ENCODE data around the gene MCIDAS.
A peak's percentile ranks its signal among the peaks of the same experiment; 100 is the strongest.

MCIDAS gene

DNA sequence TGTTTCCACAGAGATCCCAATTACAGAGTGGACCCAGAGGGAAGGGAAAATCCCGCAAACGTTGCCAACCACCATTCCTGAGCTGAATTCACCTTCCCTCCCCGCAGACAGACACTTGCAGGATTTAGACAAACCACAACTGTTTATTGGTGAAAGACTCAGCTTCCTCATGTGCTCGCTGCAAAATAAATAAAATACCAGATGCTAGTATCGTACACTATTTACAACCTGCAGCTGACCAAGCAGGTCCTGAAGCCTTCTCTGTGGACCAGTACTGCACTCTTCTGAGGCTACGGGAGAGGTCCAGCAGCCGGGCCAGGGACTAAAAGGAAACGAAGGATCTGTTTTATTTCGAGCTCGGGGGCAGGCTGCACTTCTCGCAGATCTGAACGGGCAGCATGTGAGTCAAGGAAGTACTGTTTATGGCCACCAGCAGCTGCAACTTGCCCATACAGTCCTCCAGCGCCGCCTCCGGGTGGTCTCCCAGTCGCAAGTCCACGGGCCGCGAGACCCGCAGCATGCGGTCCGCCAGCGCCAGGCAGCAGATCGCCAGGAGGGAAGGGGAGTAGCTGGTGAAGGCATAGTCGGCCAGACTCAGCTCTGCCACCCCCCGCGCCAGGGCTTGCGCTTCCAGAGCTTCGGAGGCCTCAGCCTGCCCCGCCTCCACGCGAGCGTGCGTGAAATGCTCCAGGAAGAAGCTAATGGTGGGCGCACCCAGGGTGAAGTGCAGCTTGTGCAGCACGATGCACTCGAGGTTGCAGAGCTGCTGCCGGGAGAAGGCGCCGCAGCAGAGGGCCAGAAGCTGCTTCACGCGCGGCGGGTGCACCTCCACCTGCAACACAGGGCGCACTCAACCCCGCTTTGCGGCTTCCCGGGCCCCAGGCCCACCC, 4.2 kb upstream of the MCIDAS start:
- Histone ChIP-seq H3K9me3 (ENCODE audit: control insufficient read depth, low read depth, low read length) (no peaks in the 10 kb centered on the region), H3K36me3 (ENCODE audit: control insufficient read depth, low read depth, low read length) (no peaks in the 10 kb centered on the region), H3K27me3 (ENCODE audit: control insufficient read depth, insufficient read depth, low read length) (peaks cover 100% of the 10 kb centered on the region), H3K27ac (ENCODE audit: low read length) (no peak overlapping the region), H3K4me1 (ENCODE audit: control insufficient read depth, low read depth, low read length) (peaks cover 13% of the 10 kb centered on the region), H3K4me3 (ENCODE audit: low read length) (peak overlapping the region; percentile 11), H3K9ac (ENCODE audit: low read length) (no peak overlapping the region)

DNA sequence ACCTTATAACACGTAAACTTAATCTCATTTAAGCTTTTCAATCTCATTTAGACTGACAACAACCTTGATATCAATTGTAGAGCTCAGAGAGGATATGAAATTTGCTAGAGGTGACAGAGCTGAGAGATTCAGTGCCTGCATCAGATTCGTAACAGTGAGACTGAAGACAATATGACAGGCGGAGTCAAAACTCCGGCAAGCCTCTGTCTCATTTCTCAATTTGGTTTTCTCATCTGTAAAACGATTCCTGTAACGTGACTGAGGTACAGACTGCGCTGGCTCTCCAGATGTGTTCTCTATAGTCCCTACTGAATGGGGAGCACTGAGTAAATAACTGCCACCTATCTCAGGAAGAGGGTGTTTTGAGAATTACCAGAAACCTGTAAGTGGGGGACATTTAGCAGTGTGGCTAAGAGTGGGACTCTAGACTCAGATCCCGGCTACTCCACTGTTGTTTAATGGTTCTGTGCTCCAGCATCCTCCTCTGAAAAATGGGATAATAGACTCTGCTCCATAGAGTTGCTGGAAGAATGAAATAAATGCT, 3.0 kb upstream of the MCIDAS start:
- H3K27me3 ChIP-seq (ENCODE audit: control insufficient read depth, insufficient read depth, low read length), result peaks cover 100% of the 10 kb centered on the region
- no peak overlapping the region for H3K4me3 ChIP-seq (ENCODE audit: low read length)
- no peaks in the 10 kb centered on the region for H3K9me3 ChIP-seq (ENCODE audit: control insufficient read depth, low read depth, low read length)
- H3K27ac ChIP-seq (ENCODE audit: low read length), result no peak overlapping the region
- H3K36me3 ChIP-seq (ENCODE audit: control insufficient read depth, low read depth, low read length), result no peaks in the 10 kb centered on the region
- peaks cover 13% of the 10 kb centered on the region for H3K4me1 ChIP-seq (ENCODE audit: control insufficient read depth, low read depth, low read length)
- no peak overlapping the region for H3K9ac ChIP-seq (ENCODE audit: low read length)

DNA sequence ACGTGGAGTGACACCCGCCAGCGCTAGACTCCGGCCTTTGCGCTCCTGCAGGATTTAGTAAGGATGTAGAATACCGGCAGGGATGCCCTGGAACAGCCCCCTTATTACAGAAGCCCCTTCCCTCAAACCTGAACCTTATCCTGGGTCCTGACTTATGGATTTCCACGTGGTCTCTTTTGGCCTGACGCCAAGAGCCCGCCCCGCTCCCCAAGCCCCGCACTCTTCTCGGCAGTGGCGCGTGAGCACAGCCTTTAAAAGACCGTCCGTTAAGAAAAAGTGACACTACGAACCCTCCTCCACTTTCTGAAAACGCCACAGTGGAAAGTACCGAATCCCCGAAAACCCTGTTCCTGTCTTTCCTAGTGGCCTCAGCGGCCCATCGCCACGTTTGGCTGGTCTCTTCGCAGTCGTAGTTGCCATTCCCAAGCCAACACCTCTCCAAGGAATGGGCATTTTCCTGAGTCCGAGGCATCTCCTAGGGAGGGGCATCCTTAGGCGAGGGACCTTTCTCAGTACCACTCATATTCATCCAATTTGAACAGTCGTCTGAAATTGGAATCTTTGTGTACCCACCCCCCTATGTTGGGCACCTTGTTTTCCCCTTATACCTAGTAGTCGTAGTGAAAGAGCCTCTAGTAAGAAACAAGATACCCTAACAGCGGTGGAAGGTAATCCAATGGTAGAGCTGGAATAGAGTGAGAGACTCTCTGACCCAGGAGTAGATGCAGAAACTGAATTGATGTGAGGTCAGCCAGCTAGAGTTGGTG, 732 bp upstream of the MCIDAS start:
- Histone ChIP-seq H3K4me3 (ENCODE audit: low read length) (peak overlapping the region; percentile 48), H3K9ac (ENCODE audit: low read length) (no peak overlapping the region), H3K27me3 (ENCODE audit: control insufficient read depth, insufficient read depth, low read length) (peaks cover 100% of the 10 kb centered on the region), H3K36me3 (ENCODE audit: control insufficient read depth, low read depth, low read length) (no peaks in the 10 kb centered on the region), H3K4me1 (ENCODE audit: control insufficient read depth, low read depth, low read length) (peaks cover 13% of the 10 kb centered on the region), H3K27ac (ENCODE audit: low read length) (no peak overlapping the region), H3K9me3 (ENCODE audit: control insufficient read depth, low read depth, low read length) (no peaks in the 10 kb centered on the region)

DNA sequence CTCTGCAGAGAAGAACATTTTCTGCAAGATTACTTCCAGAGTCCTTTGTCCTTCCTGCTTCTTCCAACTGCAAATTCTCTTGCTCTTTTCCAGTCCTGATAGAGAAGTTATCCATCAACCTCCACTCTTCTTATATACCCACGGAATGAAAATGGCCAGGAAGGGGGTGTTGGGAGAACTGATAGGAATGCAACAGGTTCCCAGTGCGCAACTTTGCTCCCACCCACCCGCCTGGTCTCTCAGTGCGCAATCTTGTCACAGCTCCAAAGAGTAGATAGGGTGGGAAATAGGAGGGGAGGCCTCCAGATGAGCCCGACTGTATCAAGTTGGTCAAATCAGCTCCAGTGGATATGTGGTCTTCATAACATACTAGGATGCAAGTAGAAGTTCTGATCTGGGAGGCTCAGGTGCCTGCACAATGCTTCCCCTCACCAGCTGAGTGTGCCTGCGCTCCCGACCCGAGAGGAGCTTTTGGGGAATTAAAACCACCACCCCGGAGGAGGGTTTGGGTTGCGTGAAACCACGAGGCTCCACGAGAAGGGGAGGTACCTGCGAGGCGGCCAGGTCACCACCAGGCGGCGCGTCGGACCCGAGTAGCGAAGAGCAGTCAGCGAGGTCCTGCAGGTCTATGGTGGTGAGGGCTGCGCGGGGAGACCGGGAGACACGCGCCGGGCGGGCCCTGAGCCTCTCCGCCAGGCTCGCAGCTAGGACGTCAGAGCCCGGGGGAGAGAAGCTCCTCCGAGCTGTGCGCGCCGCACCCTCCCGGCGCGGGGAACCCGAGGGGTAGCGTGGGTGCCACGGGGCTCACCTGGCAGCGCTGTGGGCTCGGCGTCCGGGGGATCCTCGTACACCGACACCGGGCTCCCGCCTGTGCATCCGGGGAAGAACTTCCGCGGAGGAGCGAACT, 835 bp downstream of the MCIDAS start:
- Histone ChIP-seq H3K9me3 (ENCODE audit: control insufficient read depth, low read depth, low read length) (no peaks in the 10 kb centered on the region), H3K36me3 (ENCODE audit: control insufficient read depth, low read depth, low read length) (no peaks in the 10 kb centered on the region), H3K4me3 (ENCODE audit: low read length) (peak overlapping the region; percentile 48), H3K9ac (ENCODE audit: low read length) (no peak overlapping the region), H3K27me3 (ENCODE audit: control insufficient read depth, insufficient read depth, low read length) (peaks cover 100% of the 10 kb centered on the region), H3K4me1 (ENCODE audit: control insufficient read depth, low read depth, low read length) (peaks cover 15% of the 10 kb centered on the region), H3K27ac (ENCODE audit: low read length) (no peak overlapping the region)

DNA sequence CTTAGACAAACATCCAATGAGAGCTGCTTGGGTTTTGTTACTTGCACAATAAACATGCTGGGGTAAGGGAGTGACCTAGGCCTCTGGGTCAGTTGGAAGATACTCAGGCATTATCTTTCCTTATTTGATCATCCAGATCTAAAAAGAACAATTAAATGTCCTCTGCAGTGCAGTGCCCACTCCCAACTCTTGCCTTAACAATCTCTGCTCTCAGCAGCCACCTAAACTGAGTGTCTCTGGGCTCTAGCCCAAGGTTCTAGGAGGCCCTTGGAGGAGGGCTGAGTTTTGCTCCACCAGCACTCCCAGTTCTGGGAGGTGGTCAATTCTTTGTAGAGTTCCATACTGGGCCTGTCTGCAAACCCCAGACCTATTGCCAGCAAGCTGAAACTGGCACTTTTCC, 1.8 kb downstream of the MCIDAS start:
- Histone ChIP-seq H3K27me3 (ENCODE audit: control insufficient read depth, insufficient read depth, low read length) (peaks cover 100% of the 10 kb centered on the region), H3K4me1 (ENCODE audit: control insufficient read depth, low read depth, low read length) (peaks cover 15% of the 10 kb centered on the region), H3K9me3 (ENCODE audit: control insufficient read depth, low read depth, low read length) (no peaks in the 10 kb centered on the region), H3K4me3 (ENCODE audit: low read length) (no peak overlapping the region), H3K9ac (ENCODE audit: low read length) (no peak overlapping the region), H3K36me3 (ENCODE audit: control insufficient read depth, low read depth, low read length) (no peaks in the 10 kb centered on the region), H3K27ac (ENCODE audit: low read length) (no peak overlapping the region)

DNA sequence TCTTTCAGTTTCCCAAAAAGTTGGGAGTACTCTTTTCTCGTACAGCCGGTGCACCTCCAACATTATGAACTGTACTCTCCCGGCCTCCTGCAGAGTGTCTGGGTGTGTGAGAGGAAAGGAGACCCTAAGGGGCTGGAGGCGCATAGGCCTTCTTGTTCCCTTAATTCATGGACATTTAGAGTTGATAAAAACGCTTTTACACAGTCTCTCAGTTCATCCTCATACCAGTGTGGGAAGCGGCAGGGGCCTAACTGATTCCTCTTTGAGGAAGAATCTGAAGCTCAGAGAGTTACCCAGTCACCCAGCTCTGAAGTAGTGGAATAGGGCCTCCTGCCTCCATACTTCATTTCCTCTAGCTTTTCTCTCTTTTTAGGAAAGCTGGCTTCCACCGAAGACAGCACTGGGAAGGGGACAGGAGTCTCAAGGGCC, 3.3 kb downstream of the MCIDAS start:
- Histone ChIP-seq H3K4me1 (ENCODE audit: control insufficient read depth, low read depth, low read length) (peaks cover 22% of the 10 kb centered on the region), H3K27me3 (ENCODE audit: control insufficient read depth, insufficient read depth, low read length) (peaks cover 100% of the 10 kb centered on the region), H3K4me3 (ENCODE audit: low read length) (no peak overlapping the region)

DNA sequence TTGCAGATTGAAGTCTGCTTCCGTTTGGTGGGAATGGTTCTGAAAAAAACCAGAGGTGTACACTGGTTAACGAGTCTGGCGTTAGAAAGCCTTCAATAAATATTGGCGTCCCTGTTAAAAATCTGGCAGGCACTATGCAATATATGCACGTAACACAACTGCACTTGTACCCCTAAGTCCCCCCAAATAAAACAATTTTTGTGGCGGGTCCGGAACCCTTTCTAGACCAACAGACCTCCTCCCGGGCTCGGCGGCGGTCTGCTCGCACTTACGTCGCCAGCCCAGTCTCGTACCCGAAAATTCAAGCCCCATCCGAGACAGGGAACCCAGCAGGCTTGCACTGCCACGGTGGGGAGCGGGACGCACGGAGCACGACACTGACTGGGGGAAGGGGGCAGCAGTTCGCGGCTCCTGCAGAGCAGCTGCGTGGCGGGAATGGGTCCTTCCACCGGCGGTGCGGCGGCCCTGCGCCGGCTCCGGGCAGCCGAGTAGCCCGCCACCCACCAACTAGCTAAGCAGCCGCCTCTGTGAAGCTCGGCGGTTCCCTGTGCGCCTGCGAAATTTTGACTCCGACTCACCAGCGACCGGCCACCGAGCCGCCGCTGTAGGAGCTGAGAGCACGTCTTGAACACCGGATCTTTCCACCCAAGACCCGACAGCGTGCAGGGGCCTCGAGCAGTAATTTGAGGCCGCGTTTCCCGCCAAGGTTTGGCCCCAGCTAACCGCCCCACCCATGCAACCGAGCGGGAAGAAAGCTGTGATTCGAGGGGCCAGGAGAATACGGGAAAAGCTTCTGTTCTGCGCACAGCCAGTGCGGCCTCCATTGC, 3.9 kb downstream of the MCIDAS start:
- Histone ChIP-seq H3K36me3 (ENCODE audit: control insufficient read depth, low read depth, low read length) (no peaks in the 10 kb centered on the region), H3K27me3 (ENCODE audit: control insufficient read depth, insufficient read depth, low read length) (peaks cover 100% of the 10 kb centered on the region), H3K27ac (ENCODE audit: low read length) (no peak overlapping the region), H3K9ac (ENCODE audit: low read length) (no peak overlapping the region), H3K4me3 (ENCODE audit: low read length) (peak overlapping the region; percentile 32), H3K9me3 (ENCODE audit: control insufficient read depth, low read depth, low read length) (no peaks in the 10 kb centered on the region), H3K4me1 (ENCODE audit: control insufficient read depth, low read depth, low read length) (peaks cover 25% of the 10 kb centered on the region)

More for the DNA sequence above, 3.3 kb downstream of the MCIDAS start:
- Histone ChIP-seq H3K27ac (ENCODE audit: low read length) (no peak overlapping the region), H3K9ac (ENCODE audit: low read length) (no peak overlapping the region), H3K36me3 (ENCODE audit: control insufficient read depth, low read depth, low read length) (no peaks in the 10 kb centered on the region), H3K9me3 (ENCODE audit: control insufficient read depth, low read depth, low read length) (no peaks in the 10 kb centered on the region)

DNA sequence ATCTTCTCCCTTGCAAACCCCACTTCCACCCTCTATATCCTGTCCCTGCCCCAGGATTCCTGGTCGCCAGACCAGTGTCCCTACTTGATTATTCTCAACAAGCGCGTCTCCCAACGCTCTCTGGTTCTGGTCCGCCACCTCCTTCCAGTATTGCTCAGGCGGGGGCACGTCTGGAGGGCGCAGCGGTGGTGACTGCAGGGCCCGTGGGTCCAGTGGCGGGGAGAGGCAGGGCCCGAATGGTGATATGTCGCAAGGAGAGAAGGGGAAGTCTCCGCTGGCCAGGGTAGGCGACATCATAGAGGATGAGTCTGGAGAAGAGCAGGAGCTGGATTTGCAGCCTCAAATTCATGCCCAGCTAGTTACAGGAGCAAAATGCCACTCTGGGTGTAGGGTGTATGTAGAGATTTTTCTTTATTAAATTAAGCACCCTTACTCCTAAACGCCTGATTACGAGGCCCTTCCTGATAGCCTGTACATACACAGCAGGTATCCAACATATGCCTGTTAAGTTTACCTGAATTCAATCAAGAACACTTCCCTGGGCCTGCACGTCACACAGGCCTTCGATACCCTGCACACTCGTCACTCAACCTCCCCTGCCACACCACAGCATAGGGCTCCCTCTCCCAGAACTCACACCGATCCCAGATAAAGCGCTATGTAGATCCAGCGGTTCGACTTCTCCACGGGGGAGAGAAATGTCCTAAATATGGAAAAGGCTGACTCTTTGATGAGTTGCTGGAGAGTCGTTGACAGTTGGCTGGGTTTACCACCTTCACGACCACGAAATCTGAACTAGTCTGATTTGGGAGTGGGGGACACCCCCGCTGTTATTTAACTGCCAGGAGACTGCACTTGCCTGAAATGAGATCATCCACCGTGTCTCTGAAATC, 4.8 kb downstream of the MCIDAS start:
- H3K27me3 ChIP-seq (ENCODE audit: control insufficient read depth, insufficient read depth, low read length), result peaks cover 96% of the 10 kb centered on the region

DNA sequence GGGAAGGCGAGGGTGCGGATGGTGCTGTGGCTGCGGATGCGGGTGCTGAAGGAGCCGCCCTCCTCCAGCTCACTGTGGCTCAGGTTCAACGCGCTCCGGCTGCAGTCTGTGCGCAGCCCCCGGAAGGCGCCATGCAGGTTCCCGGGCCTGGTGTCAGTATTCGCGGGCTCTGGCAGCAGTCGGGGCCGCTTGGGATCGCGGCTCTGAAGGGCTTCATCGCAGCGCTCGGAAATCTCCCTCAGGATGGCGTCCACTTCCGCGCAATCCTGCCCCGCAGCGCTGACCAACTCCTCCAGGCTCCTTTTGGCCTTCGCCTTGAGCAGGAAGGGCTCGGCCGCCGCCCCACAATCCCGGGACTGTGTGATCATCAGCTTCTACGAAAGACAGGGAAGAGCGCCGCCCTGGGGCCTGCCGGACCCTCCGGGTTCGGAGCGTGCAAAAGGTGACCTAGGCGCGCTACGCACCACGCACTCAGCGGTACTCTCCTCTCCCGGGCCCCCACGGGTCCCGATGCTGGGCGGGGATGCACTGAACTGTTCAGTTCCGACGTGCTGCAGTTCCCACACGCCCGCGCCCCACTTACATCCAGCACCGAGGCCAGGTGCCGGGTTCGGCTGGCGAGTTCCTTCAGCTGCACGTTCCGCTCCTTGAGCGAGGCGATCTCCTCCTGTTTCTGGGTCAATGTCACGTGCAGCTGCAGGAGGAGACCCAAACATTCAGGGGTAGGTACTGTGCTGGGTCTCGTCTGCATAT, 6.5 kb downstream of the MCIDAS start:
- Histone ChIP-seq H3K36me3 (ENCODE audit: control insufficient read depth, low read depth, low read length) (no peaks in the 10 kb centered on the region), H3K4me3 (ENCODE audit: low read length) (peak overlapping the region; percentile 44), H3K9ac (ENCODE audit: low read length) (no peak overlapping the region), H3K9me3 (ENCODE audit: control insufficient read depth, low read depth, low read length) (no peaks in the 10 kb centered on the region), H3K4me1 (ENCODE audit: control insufficient read depth, low read depth, low read length) (peaks cover 19% of the 10 kb centered on the region), H3K27me3 (ENCODE audit: control insufficient read depth, insufficient read depth, low read length) (peaks cover 79% of the 10 kb centered on the region), H3K27ac (ENCODE audit: low read length) (no peak overlapping the region)

More for the DNA sequence above, 4.8 kb downstream of the MCIDAS start:
- H3K9ac ChIP-seq (ENCODE audit: low read length), result no peak overlapping the region
- H3K36me3 ChIP-seq (ENCODE audit: control insufficient read depth, low read depth, low read length), result no peaks in the 10 kb centered on the region
- no peak overlapping the region for H3K4me3 ChIP-seq (ENCODE audit: low read length)
- H3K27ac ChIP-seq (ENCODE audit: low read length), result no peak overlapping the region
- no peaks in the 10 kb centered on the region for H3K9me3 ChIP-seq (ENCODE audit: control insufficient read depth, low read depth, low read length)
- H3K4me1 ChIP-seq (ENCODE audit: control insufficient read depth, low read depth, low read length), result peaks cover 19% of the 10 kb centered on the region

All from iPS-18a (cell line).